ENCODE measurements around the gene CCDC80.

Gene CCDC80

GRCh38 chr3:112555535-112556170 lies 85.3 kb downstream of the CCDC80 start:
- no peak for DNase-seq (ENCODE audit: extremely low spot score)
- no peak for TF ChIP-seq CTCF (IDR thresholded peaks at IDR 0.05; ENCODE audit: control extremely low read depth, extremely low read depth, low read depth, missing control alignments)
- ChIA-PET CTCF (interaction anchor here (1.0 kb wide), 1 partner anchor 251 kb away, joined by 3 read pairs; no protein-coding TSS in a partner anchor), POLR2A (no interaction called here)

GRCh38 chr3:112550859-112551258 lies 90.1 kb downstream of the CCDC80 start:
- POLR2A ChIA-PET: no interaction called here

More at GRCh38 chr3:112550859-112551258, 90.1 kb downstream of the CCDC80 start:
- CTCF ChIA-PET: interaction anchor here (1.4 to 1.7 kb wide), 2 partner anchors 246 to 258 kb away, joined by 5 read pairs; partner anchors contain the start of gene SLC9C1
- no peak for DNase-seq (ENCODE audit: extremely low spot score)
- TF ChIP-seq CTCF (IDR thresholded peaks at IDR 0.05; ENCODE audit: control extremely low read depth, extremely low read depth, low read depth, missing control alignments): no peak

Data from GM10248 (cell line).